ENCODE measurements around the gene PTPRG. TPM values are rescaled to one million over a fixed set of nuclear protein-coding genes. Genes with fewer than 3 reads are reported as not detected.

Gene PTPRG
- total RNA-seq, 1 experiment from 2014 or later = 0.74 TPM

- no peak for ATAC-seq
- Histone ChIP-seq H3K4me3 (ENCODE audit: low read depth in 2 of 2, low read length in 2 of 2) (no peak overlapping the region), H3K27ac (ENCODE audit: low read length) (no peak overlapping the region), H3K4me1 (ENCODE audit: control insufficient read depth, insufficient read depth, low read length) (no peaks in the 10 kb centered on the region), H3K9me3 (ENCODE audit: control insufficient read depth, insufficient read depth, low read depth, low read length) (no peaks in the 10 kb centered on the region), H3K36me3 (ENCODE audit: control insufficient read depth, insufficient read depth, low read length) (no peaks in the 10 kb centered on the region), H3K27me3 (ENCODE audit: control insufficient read depth, insufficient read depth, low read length) (no peaks in the 10 kb centered on the region)
- BruUV-seq (replicated peaks) = no TSS peak
- ChIA-PET CTCF (no interaction called here), POLR2A (no interaction called here)
- intact Hi-C loops (cut with micrococcal nuclease; ENCODE audit: unreplicated experiment) (no loop called here), in situ Hi-C loops (cut with HindIII; ENCODE audit: low pct_unique_long_range_greater_than_20kb, low sequenced_read_pairs) (no loop called here)
- TF ChIP-seq SIN3A (IDR thresholded peaks at IDR 0.05; ENCODE audit: borderline replicate concordance, insufficient read depth, low read depth, low read length) = no peak
- TF ChIP-seq TCF7L2 (IDR thresholded peaks at IDR 0.05; ENCODE audit: low read depth, low read length) = no peak
- no peak for TF ChIP-seq POLR2AphosphoS5 (IDR thresholded peaks at IDR 0.05; ENCODE audit: low read depth, low read length)
- TF ChIP-seq CTCF (IDR thresholded peaks at IDR 0.05) = no peak
- TF ChIP-seq REST (IDR thresholded peaks at IDR 0.05; ENCODE audit: insufficient read depth in 1 of 2, low read depth in 2 of 2, low read length in 1 of 2) = no peak
- DNase-seq (ENCODE audit: low read depth, low spot score) = no peak
These were observed 471.4 kb downstream of the PTPRG start for GRCh38 chr3:62032738-62033137.

- Histone ChIP-seq H3K4me3 (ENCODE audit: low read depth in 2 of 2, low read length in 2 of 2) (no peak overlapping the region), H3K4me1 (ENCODE audit: control insufficient read depth, insufficient read depth, low read length) (no peaks in the 10 kb centered on the region), H3K36me3 (ENCODE audit: control insufficient read depth, insufficient read depth, low read length) (no peaks in the 10 kb centered on the region), H3K9me3 (ENCODE audit: control insufficient read depth, insufficient read depth, low read depth, low read length) (no peaks in the 10 kb centered on the region), H3K27me3 (ENCODE audit: control insufficient read depth, insufficient read depth, low read length) (no peaks in the 10 kb centered on the region), H3K27ac (ENCODE audit: low read length) (no peak overlapping the region)
- DNase-seq (ENCODE audit: low read depth, low spot score) (no peak), ATAC-seq (no peak)
- in situ Hi-C loops (cut with HindIII; ENCODE audit: low pct_unique_long_range_greater_than_20kb, low sequenced_read_pairs) = no loop called here
- TF ChIP-seq POLR2AphosphoS5 (IDR thresholded peaks at IDR 0.05; ENCODE audit: low read depth, low read length) = no peak
- TF ChIP-seq SIN3A (IDR thresholded peaks at IDR 0.05; ENCODE audit: borderline replicate concordance, insufficient read depth, low read depth, low read length) = no peak
- TF ChIP-seq REST (IDR thresholded peaks at IDR 0.05; ENCODE audit: insufficient read depth in 1 of 2, low read depth in 2 of 2, low read length in 1 of 2) = no peak
- no peak for TF ChIP-seq CTCF (IDR thresholded peaks at IDR 0.05)
- no peak for TF ChIP-seq TCF7L2 (IDR thresholded peaks at IDR 0.05; ENCODE audit: low read depth, low read length)
- POLR2A ChIA-PET = interaction anchor here (0.6 kb wide), 2 partner anchors 211 to 457 kb away, joined by 5 read pairs; no protein-coding TSS in a partner anchor
- CTCF ChIA-PET = no interaction called here
- intact Hi-C loops (cut with micrococcal nuclease; ENCODE audit: unreplicated experiment) = no loop called here
- BruUV-seq (replicated peaks) = no TSS peak
These were observed 474.2 kb downstream of the PTPRG start for GRCh38 chr3:62035402-62036057.

All from Panc1 (cell line).